Activated T-cell treated with anti-CD3 and anti-CD28 coated beads, Interleukin-2, amount 50 U/mL, for 24 hours (primary cell): ENCODE measurements around the gene FAM124A.

ENCODE experiments used
- DNase-seq: peaks from one replicate; pipeline ENCODE4 v3.0.0-alpha.2; 2020
- H3K27ac Mint-ChIP-seq: 2 replicates; pipeline ENCODE4 v1.8.0; 2020; ENCODE audit warnings: mild to moderate bottlenecking, mixed read lengths
- H3K27me3 Mint-ChIP-seq: 2 replicates; pipeline ENCODE4 v1.8.0; 2020; ENCODE audit warnings: mixed read lengths
- H3K36me3 Mint-ChIP-seq: 2 replicates; pipeline ENCODE4 v1.8.0; 2020; ENCODE audit warnings: low read depth, mixed read lengths
- H3K4me1 Mint-ChIP-seq: 2 replicates; pipeline ENCODE4 v1.8.0; 2020; ENCODE audit warnings: low read depth, mixed read lengths
- H3K4me3 Mint-ChIP-seq: 2 replicates; pipeline ENCODE4 v1.8.0; 2020; ENCODE audit warnings: mild to moderate bottlenecking, moderate library complexity, mixed read lengths
- H3K9me3 Mint-ChIP-seq: 2 replicates; pipeline ENCODE4 v1.8.0; 2020; ENCODE audit warnings: mixed read lengths

FAM124A gene

GRCh38 chr13:51260154-51260553 is 38.0 kb downstream of the FAM124A start:
- no peaks in the 10 kb centered on the region for H3K4me1 Mint-ChIP-seq
- no peaks in the 10 kb centered on the region for H3K36me3 Mint-ChIP-seq
- no peaks in the 10 kb centered on the region for H3K27me3 Mint-ChIP-seq
- no peak for DNase-seq
- H3K9me3 Mint-ChIP-seq = no peaks in the 10 kb centered on the region
- H3K27ac Mint-ChIP-seq = no peak overlapping the region
- H3K4me3 Mint-ChIP-seq = no peak overlapping the region

- Mint-ChIP-seq H3K27me3 (no peaks in the 10 kb centered on the region), H3K36me3 (no peaks in the 10 kb centered on the region), H3K9me3 (no peaks in the 10 kb centered on the region), H3K4me3 (no peak overlapping the region), H3K27ac (no peak overlapping the region), H3K4me1 (no peaks in the 10 kb centered on the region)
- no peak for DNase-seq
These were observed 39.5 kb downstream of the FAM124A start for GRCh38 chr13:51261610-51262249.

GRCh38 chr13:51262501-51263211 is 40.5 kb downstream of the FAM124A start:
- no peaks in the 10 kb centered on the region for H3K27me3 Mint-ChIP-seq
- no peak for DNase-seq
- no peaks in the 10 kb centered on the region for H3K36me3 Mint-ChIP-seq
- H3K27ac Mint-ChIP-seq = no peak overlapping the region
- no peak overlapping the region for H3K4me3 Mint-ChIP-seq
- H3K4me1 Mint-ChIP-seq = no peaks in the 10 kb centered on the region
- no peaks in the 10 kb centered on the region for H3K9me3 Mint-ChIP-seq

GRCh38 chr13:51266642-51267041 is 44.4 kb downstream of the FAM124A start:
- no peaks in the 10 kb centered on the region for H3K36me3 Mint-ChIP-seq
- H3K4me3 Mint-ChIP-seq = no peak overlapping the region
- no peaks in the 10 kb centered on the region for H3K4me1 Mint-ChIP-seq
- no peaks in the 10 kb centered on the region for H3K9me3 Mint-ChIP-seq
- DNase-seq = no peak
- H3K27ac Mint-ChIP-seq = no peak overlapping the region
- H3K27me3 Mint-ChIP-seq = no peaks in the 10 kb centered on the region

- Mint-ChIP-seq H3K27ac (no peak overlapping the region), H3K27me3 (no peaks in the 10 kb centered on the region), H3K4me1 (no peaks in the 10 kb centered on the region), H3K36me3 (no peaks in the 10 kb centered on the region), H3K9me3 (no peaks in the 10 kb centered on the region), H3K4me3 (no peak overlapping the region)
- no peak for DNase-seq
These were observed 45.4 kb downstream of the FAM124A start for GRCh38 chr13:51267622-51268021.

GRCh38 chr13:51269039-51269438 is 46.8 kb downstream of the FAM124A start:
- no peaks in the 10 kb centered on the region for H3K27me3 Mint-ChIP-seq
- no peak for DNase-seq
- H3K36me3 Mint-ChIP-seq = no peaks in the 10 kb centered on the region
- no peak overlapping the region for H3K4me3 Mint-ChIP-seq
- no peak overlapping the region for H3K27ac Mint-ChIP-seq
- no peaks in the 10 kb centered on the region for H3K9me3 Mint-ChIP-seq
- H3K4me1 Mint-ChIP-seq = no peaks in the 10 kb centered on the region

GRCh38 chr13:51270623-51271415 is 48.6 kb downstream of the FAM124A start:
- no peaks in the 10 kb centered on the region for H3K4me1 Mint-ChIP-seq
- no peak for DNase-seq
- no peak overlapping the region for H3K4me3 Mint-ChIP-seq
- H3K9me3 Mint-ChIP-seq = no peaks in the 10 kb centered on the region
- H3K27ac Mint-ChIP-seq = no peak overlapping the region
- H3K27me3 Mint-ChIP-seq = no peaks in the 10 kb centered on the region
- H3K36me3 Mint-ChIP-seq = no peaks in the 10 kb centered on the region

- Mint-ChIP-seq H3K4me3 (no peak overlapping the region), H3K4me1 (no peaks in the 10 kb centered on the region), H3K9me3 (no peaks in the 10 kb centered on the region)
These were observed 49.4 kb downstream of the FAM124A start for GRCh38 chr13:51271528-51272085.

GRCh38 chr13:51275101-51275500 is 52.9 kb downstream of the FAM124A start:
- Mint-ChIP-seq H3K9me3 (no peaks in the 10 kb centered on the region), H3K4me1 (no peaks in the 10 kb centered on the region), H3K4me3 (no peak overlapping the region), H3K36me3 (no peaks in the 10 kb centered on the region), H3K27ac (no peak overlapping the region), H3K27me3 (no peaks in the 10 kb centered on the region)
- DNase-seq = no peak

More at GRCh38 chr13:51271528-51272085, 49.4 kb downstream of the FAM124A start:
- no peak for DNase-seq
- Mint-ChIP-seq H3K27me3 (no peaks in the 10 kb centered on the region), H3K27ac (no peak overlapping the region), H3K36me3 (no peaks in the 10 kb centered on the region)

GRCh38 chr13:51276636-51277035 is 54.4 kb downstream of the FAM124A start:
- no peak overlapping the region for H3K4me3 Mint-ChIP-seq
- H3K9me3 Mint-ChIP-seq = no peaks in the 10 kb centered on the region
- no peak overlapping the region for H3K27ac Mint-ChIP-seq
- H3K27me3 Mint-ChIP-seq = no peaks in the 10 kb centered on the region
- DNase-seq = no peak
- H3K36me3 Mint-ChIP-seq = no peaks in the 10 kb centered on the region
- H3K4me1 Mint-ChIP-seq = no peaks in the 10 kb centered on the region

- Mint-ChIP-seq H3K4me1 (no peaks in the 10 kb centered on the region), H3K4me3 (no peak overlapping the region), H3K9me3 (no peaks in the 10 kb centered on the region), H3K27me3 (no peaks in the 10 kb centered on the region), H3K27ac (no peak overlapping the region), H3K36me3 (no peaks in the 10 kb centered on the region)
- no peak for DNase-seq
These were observed 55.7 kb downstream of the FAM124A start for GRCh38 chr13:51277928-51278327.

- H3K27ac Mint-ChIP-seq = no peak overlapping the region
- H3K36me3 Mint-ChIP-seq = no peaks in the 10 kb centered on the region
- no peaks in the 10 kb centered on the region for H3K27me3 Mint-ChIP-seq
- H3K4me1 Mint-ChIP-seq = no peaks in the 10 kb centered on the region
- no peak overlapping the region for H3K4me3 Mint-ChIP-seq
- H3K9me3 Mint-ChIP-seq = no peaks in the 10 kb centered on the region
- no peak for DNase-seq
These were observed 56.4 kb downstream of the FAM124A start for GRCh38 chr13:51278426-51279130.

- no peaks in the 10 kb centered on the region for H3K27me3 Mint-ChIP-seq
- no peak overlapping the region for H3K4me3 Mint-ChIP-seq
- no peaks in the 10 kb centered on the region for H3K9me3 Mint-ChIP-seq
- DNase-seq = no peak
- no peaks in the 10 kb centered on the region for H3K36me3 Mint-ChIP-seq
- H3K4me1 Mint-ChIP-seq = peaks cover 1% of the 10 kb centered on the region
- H3K27ac Mint-ChIP-seq = no peak overlapping the region
These were observed 58.3 kb downstream of the FAM124A start for GRCh38 chr13:51280379-51280940.

GRCh38 chr13:51282322-51282721 is 60.1 kb downstream of the FAM124A start:
- peaks cover 1% of the 10 kb centered on the region for H3K4me1 Mint-ChIP-seq
- H3K27me3 Mint-ChIP-seq = no peaks in the 10 kb centered on the region
- H3K36me3 Mint-ChIP-seq = no peaks in the 10 kb centered on the region
- DNase-seq = no peak
- H3K4me3 Mint-ChIP-seq = no peak overlapping the region
- H3K9me3 Mint-ChIP-seq = no peaks in the 10 kb centered on the region
- H3K27ac Mint-ChIP-seq = no peak overlapping the region
